GM12878 (cell line): ENCODE data around the gene PCCA.

Experiments
- GATAD2B ChIP-seq: fragments of 450-650 bp; conservative IDR thresholded peaks from 2 replicates; pipeline ENCODE4 v1.6.1; 2017; ENCODE audit warnings: low read depth, mild to moderate bottlenecking, moderate library complexity
- HDAC2 ChIP-seq: fragments of 200-600 bp; sonication (generic); IDR thresholded peaks from 2 replicates; pipeline ENCODE4 v1.6.1; 2017
- POLR2A ChIP-seq: IDR thresholded peaks from 2 replicates; pipeline ENCODE4 v1.6.1; 2011; ENCODE audit warnings: low read depth, mild to moderate bottlenecking, low read length
- SMAD1 ChIP-seq: fragments of 450-650 bp; IDR thresholded peaks from 2 replicates; pipeline ENCODE4 v1.6.1; 2018; ENCODE audit warnings: mild to moderate bottlenecking, low read depth; ENCODE audit not compliant: partially characterized antibody
- TF ChIP-seq, protein P1 (sequence below): IDR thresholded peaks from 2 replicates; pipeline ENCODE4 v1.6.1; 2012; ENCODE audit warnings: low read depth, low read length, improper control_type of control experiment
- TF ChIP-seq, protein P2 (sequence below), 3 experiments: IDR thresholded peaks in 2 of 3; conservative IDR thresholded peaks in 1 of 3; 2 replicates each; pipeline ENCODE4 v1.5.1; 2011; ENCODE audit warnings: low read depth in 3 of 3, low read length in 3 of 3, mild to moderate bottlenecking in 3 of 3, control low read depth in 2 of 3, moderate library complexity in 2 of 3, inconsistent platforms in 1 of 3, mixed read lengths in 1 of 3; ENCODE audit not compliant: control insufficient read depth in 2 of 3, insufficient read depth in 1 of 3; ENCODE audit errors: extremely low read depth in 1 of 3
- TF ChIP-seq, protein P3 (sequence below): fragments of 450-650 bp; IDR thresholded peaks from 2 replicates; pipeline ENCODE4 v1.6.1; 2016; ENCODE audit warnings: mild to moderate bottlenecking, moderate library complexity, borderline replicate concordance
- TF ChIP-seq, protein P4 (sequence below): IDR thresholded peaks from 2 replicates; pipeline ENCODE4 v1.6.1; 2012; ENCODE audit warnings: low read depth, low read length, improper control_type of control experiment

DNA sequence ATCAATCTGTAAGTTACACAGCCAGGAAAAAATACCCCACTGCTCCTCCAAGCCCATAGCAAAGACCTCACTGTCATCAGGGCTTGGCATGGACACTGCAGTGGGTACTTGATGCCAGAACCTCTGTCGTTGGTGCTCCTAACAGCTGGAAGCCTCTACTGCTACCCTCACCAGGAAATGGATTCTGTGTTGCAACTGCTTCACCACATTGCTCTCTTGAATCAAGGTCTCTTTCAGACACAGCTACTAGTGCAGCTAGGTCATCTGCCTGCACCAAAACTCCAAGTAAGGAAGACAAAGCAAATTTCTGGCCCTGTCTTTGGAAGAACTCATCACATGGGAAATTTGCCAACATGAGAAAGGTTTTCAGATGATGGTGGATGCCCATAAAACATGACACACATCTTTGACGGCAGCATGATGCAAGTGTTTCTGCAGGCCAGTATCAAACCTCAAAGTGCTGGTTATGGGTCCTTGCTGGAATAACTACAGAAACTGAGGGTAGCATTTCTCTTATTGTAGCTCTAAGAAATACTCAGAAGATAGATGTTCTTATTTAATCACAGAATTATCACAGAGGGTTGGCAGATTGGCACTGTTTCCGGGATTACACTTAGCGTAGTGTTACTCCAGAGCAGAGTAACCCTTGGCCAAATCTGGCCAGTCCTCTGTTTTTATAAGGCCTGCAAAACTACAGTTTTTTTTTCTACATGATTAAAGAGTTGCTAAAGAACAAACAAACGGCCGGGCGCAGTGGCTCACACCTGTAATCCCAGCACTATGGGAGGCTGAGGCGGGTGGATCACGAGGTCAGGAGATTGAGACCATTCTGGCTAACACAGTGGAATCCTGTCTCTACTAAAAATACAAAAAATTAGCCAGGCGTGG lies 12.9 kb upstream of the PCCA start:
- TF ChIP-seq, protein P1, sequence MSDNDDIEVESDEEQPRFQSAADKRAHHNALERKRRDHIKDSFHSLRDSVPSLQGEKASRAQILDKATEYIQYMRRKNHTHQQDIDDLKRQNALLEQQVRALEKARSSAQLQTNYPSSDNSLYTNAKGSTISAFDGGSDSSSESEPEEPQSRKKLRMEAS: no peak
- TF ChIP-seq HDAC2: no peak
- TF ChIP-seq, protein P2, sequence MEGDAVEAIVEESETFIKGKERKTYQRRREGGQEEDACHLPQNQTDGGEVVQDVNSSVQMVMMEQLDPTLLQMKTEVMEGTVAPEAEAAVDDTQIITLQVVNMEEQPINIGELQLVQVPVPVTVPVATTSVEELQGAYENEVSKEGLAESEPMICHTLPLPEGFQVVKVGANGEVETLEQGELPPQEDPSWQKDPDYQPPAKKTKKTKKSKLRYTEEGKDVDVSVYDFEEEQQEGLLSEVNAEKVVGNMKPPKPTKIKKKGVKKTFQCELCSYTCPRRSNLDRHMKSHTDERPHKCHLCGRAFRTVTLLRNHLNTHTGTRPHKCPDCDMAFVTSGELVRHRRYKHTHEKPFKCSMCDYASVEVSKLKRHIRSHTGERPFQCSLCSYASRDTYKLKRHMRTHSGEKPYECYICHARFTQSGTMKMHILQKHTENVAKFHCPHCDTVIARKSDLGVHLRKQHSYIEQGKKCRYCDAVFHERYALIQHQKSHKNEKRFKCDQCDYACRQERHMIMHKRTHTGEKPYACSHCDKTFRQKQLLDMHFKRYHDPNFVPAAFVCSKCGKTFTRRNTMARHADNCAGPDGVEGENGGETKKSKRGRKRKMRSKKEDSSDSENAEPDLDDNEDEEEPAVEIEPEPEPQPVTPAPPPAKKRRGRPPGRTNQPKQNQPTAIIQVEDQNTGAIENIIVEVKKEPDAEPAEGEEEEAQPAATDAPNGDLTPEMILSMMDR (IDR thresholded peaks at IDR 0.05 in 2 of 3, conservative IDR thresholded peaks at IDR 0.05 in 1 of 3; ENCODE audit: control insufficient read depth in 2 of 3, extremely low read depth in 1 of 3, insufficient read depth in 1 of 3, low read depth in 3 of 3, low read length in 3 of 3): no peak
- no peak for TF ChIP-seq GATAD2B
- TF ChIP-seq, protein P3, sequence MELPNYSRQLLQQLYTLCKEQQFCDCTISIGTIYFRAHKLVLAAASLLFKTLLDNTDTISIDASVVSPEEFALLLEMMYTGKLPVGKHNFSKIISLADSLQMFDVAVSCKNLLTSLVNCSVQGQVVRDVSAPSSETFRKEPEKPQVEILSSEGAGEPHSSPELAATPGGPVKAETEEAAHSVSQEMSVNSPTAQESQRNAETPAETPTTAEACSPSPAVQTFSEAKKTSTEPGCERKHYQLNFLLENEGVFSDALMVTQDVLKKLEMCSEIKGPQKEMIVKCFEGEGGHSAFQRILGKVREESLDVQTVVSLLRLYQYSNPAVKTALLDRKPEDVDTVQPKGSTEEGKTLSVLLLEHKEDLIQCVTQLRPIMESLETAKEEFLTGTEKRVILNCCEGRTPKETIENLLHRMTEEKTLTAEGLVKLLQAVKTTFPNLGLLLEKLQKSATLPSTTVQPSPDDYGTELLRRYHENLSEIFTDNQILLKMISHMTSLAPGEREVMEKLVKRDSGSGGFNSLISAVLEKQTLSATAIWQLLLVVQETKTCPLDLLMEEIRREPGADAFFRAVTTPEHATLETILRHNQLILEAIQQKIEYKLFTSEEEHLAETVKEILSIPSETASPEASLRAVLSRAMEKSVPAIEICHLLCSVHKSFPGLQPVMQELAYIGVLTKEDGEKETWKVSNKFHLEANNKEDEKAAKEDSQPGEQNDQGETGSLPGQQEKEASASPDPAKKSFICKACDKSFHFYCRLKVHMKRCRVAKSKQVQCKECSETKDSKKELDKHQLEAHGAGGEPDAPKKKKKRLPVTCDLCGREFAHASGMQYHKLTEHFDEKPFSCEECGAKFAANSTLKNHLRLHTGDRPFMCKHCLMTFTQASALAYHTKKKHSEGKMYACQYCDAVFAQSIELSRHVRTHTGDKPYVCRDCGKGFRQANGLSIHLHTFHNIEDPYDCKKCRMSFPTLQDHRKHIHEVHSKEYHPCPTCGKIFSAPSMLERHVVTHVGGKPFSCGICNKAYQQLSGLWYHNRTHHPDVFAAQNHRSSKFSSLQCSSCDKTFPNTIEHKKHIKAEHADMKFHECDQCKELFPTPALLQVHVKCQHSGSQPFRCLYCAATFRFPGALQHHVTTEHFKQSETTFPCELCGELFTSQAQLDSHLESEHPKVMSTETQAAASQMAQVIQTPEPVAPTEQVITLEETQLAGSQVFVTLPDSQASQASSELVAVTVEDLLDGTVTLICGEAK: no peak
- no peak for TF ChIP-seq POLR2A
- no peak for TF ChIP-seq SMAD1
- TF ChIP-seq, protein P4, sequence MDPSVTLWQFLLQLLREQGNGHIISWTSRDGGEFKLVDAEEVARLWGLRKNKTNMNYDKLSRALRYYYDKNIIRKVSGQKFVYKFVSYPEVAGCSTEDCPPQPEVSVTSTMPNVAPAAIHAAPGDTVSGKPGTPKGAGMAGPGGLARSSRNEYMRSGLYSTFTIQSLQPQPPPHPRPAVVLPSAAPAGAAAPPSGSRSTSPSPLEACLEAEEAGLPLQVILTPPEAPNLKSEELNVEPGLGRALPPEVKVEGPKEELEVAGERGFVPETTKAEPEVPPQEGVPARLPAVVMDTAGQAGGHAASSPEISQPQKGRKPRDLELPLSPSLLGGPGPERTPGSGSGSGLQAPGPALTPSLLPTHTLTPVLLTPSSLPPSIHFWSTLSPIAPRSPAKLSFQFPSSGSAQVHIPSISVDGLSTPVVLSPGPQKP: no peak
